Measurements from ENCODE around the gene ROCK1. TPM values are rescaled to one million over a fixed set of nuclear protein-coding genes. Genes with fewer than 3 reads are reported as not detected.

ROCK1 gene
- total RNA-seq, 1 donor: 42.7 TPM

- Histone ChIP-seq H3K4me3 (ENCODE audit: insufficient read depth, low read length) (no peak overlapping the region), H4K20me1 (ENCODE audit: insufficient read depth, low read length) (peaks cover 82% of the 10 kb centered on the region), H3K36me3 (ENCODE audit: insufficient read depth, low read length) (no peaks in the 10 kb centered on the region), H3K79me2 (ENCODE audit: insufficient read depth, low read length) (peaks cover 99% of the 10 kb centered on the region), H3K4me2 (ENCODE audit: insufficient read depth, low read length) (no peak overlapping the region), H2AFZ (ENCODE audit: low read length) (no peak overlapping the region), H3K27ac (ENCODE audit: low read depth, low read length) (no peak overlapping the region), H3K9me3 (ENCODE audit: low read depth, low read length) (no peaks in the 10 kb centered on the region), H3K4me1 (ENCODE audit: insufficient read depth, low read length) (peaks cover 10% of the 10 kb centered on the region), H3K27me3 (ENCODE audit: insufficient read depth, low read length) (no peaks in the 10 kb centered on the region)
- TF ChIP-seq CTCF (IDR thresholded peaks at IDR 0.05; ENCODE audit: extremely low read depth, low read depth, low read length): no peak
- no peak for DNase-seq (ENCODE audit: insufficient read length, low spot score, missing footprints)
Measured at GRCh38 chr18:21105936-21106335, 5.7 kb downstream of the ROCK1 start.

GRCh38 chr18:21101172-21101571, 10.4 kb downstream of the ROCK1 start:
- H3K79me2 ChIP-seq (ENCODE audit: insufficient read depth, low read length): peaks cover 99% of the 10 kb centered on the region
- H3K36me3 ChIP-seq (ENCODE audit: insufficient read depth, low read length): no peaks in the 10 kb centered on the region
- H3K4me3 ChIP-seq (ENCODE audit: insufficient read depth, low read length): no peak overlapping the region
- no peak overlapping the region for H2AFZ ChIP-seq (ENCODE audit: low read length)
- no peak for DNase-seq (ENCODE audit: insufficient read length, low spot score, missing footprints)
- H3K9me3 ChIP-seq (ENCODE audit: low read depth, low read length): no peaks in the 10 kb centered on the region
- H3K4me1 ChIP-seq (ENCODE audit: insufficient read depth, low read length): no peaks in the 10 kb centered on the region
- no peak overlapping the region for H3K4me2 ChIP-seq (ENCODE audit: insufficient read depth, low read length)
- peaks cover 73% of the 10 kb centered on the region for H4K20me1 ChIP-seq (ENCODE audit: insufficient read depth, low read length)
- TF ChIP-seq CTCF (IDR thresholded peaks at IDR 0.05; ENCODE audit: extremely low read depth, low read depth, low read length): no peak
- H3K27ac ChIP-seq (ENCODE audit: low read depth, low read length): no peak overlapping the region
- H3K27me3 ChIP-seq (ENCODE audit: insufficient read depth, low read length): no peaks in the 10 kb centered on the region

GRCh38 chr18:21100678-21101077, 10.9 kb downstream of the ROCK1 start:
- Histone ChIP-seq H3K4me3 (ENCODE audit: insufficient read depth, low read length) (no peak overlapping the region), H3K4me2 (ENCODE audit: insufficient read depth, low read length) (no peak overlapping the region), H3K27ac (ENCODE audit: low read depth, low read length) (no peak overlapping the region), H3K79me2 (ENCODE audit: insufficient read depth, low read length) (peaks cover 98% of the 10 kb centered on the region), H3K9me3 (ENCODE audit: low read depth, low read length) (no peaks in the 10 kb centered on the region), H3K4me1 (ENCODE audit: insufficient read depth, low read length) (no peaks in the 10 kb centered on the region), H4K20me1 (ENCODE audit: insufficient read depth, low read length) (peaks cover 71% of the 10 kb centered on the region), H3K27me3 (ENCODE audit: insufficient read depth, low read length) (no peaks in the 10 kb centered on the region), H3K36me3 (ENCODE audit: insufficient read depth, low read length) (no peaks in the 10 kb centered on the region), H2AFZ (ENCODE audit: low read length) (no peak overlapping the region)
- no peak for DNase-seq (ENCODE audit: insufficient read length, low spot score, missing footprints)
- TF ChIP-seq CTCF (IDR thresholded peaks at IDR 0.05; ENCODE audit: extremely low read depth, low read depth, low read length): no peak

- peaks cover 70% of the 10 kb centered on the region for H4K20me1 ChIP-seq (ENCODE audit: insufficient read depth, low read length)
Measured at GRCh38 chr18:21100146-21100545, 11.5 kb downstream of the ROCK1 start.

More at GRCh38 chr18:21100146-21100545, 11.5 kb downstream of the ROCK1 start:
- Histone ChIP-seq H2AFZ (ENCODE audit: low read length) (no peak overlapping the region), H3K27ac (ENCODE audit: low read depth, low read length) (no peak overlapping the region), H3K9me3 (ENCODE audit: low read depth, low read length) (no peaks in the 10 kb centered on the region), H3K4me3 (ENCODE audit: insufficient read depth, low read length) (no peak overlapping the region), H3K36me3 (ENCODE audit: insufficient read depth, low read length) (no peaks in the 10 kb centered on the region), H3K4me1 (ENCODE audit: insufficient read depth, low read length) (no peaks in the 10 kb centered on the region), H3K27me3 (ENCODE audit: insufficient read depth, low read length) (no peaks in the 10 kb centered on the region), H3K79me2 (ENCODE audit: insufficient read depth, low read length) (peaks cover 98% of the 10 kb centered on the region), H3K4me2 (ENCODE audit: insufficient read depth, low read length) (no peak overlapping the region)
- no peak for TF ChIP-seq CTCF (IDR thresholded peaks at IDR 0.05; ENCODE audit: extremely low read depth, low read depth, low read length)
- DNase-seq (ENCODE audit: insufficient read length, low spot score, missing footprints): no peak
